Effector CD8-positive, alpha-beta T cell (primary cell): ENCODE results near the gene UNC5A.

Source experiments
- DNase-seq: peaks from one replicate; lab custom pipeline; 2025; lab: John Stamatoyannopoulos, UW

Gene UNC5A

DNA sequence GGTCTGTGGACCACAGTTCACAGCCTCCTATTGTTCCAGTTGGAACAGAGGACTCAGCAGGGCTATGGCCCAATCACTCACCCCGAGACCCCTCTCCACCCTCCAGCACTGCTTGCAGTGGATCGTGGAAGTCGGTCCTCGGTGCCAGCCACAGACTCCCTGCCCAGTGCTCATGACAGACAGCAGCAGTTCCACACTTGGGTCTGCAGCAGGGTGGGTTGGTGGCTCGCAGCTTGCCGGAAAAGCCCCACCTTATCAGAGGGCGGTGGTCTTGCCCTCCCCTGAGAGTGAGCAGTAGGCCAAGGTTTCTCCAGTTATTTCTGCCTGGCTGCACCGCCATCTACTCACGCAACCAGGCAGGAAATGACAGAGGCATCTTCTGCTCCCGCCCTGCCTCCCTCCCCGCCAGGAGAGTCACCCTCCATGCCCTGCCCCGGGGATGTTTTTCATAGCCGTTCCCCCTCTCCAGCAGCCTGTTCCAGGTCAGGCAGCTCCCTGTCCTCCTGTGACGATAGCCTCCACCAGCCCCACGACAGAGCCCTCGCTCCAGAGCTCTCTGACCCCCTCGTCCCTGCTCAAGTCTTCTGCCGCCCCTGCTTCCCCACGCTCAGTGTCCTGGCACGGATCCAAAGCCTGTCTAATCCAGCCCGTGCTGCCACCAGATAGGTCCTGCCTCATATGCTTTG is 34.5 kb downstream of the UNC5A start:
- no peak for DNase-seq

- DNase-seq, result no peak
These were observed 35.0 kb downstream of the UNC5A start for GRCh38 chr5:176845392-176845713.

DNA sequence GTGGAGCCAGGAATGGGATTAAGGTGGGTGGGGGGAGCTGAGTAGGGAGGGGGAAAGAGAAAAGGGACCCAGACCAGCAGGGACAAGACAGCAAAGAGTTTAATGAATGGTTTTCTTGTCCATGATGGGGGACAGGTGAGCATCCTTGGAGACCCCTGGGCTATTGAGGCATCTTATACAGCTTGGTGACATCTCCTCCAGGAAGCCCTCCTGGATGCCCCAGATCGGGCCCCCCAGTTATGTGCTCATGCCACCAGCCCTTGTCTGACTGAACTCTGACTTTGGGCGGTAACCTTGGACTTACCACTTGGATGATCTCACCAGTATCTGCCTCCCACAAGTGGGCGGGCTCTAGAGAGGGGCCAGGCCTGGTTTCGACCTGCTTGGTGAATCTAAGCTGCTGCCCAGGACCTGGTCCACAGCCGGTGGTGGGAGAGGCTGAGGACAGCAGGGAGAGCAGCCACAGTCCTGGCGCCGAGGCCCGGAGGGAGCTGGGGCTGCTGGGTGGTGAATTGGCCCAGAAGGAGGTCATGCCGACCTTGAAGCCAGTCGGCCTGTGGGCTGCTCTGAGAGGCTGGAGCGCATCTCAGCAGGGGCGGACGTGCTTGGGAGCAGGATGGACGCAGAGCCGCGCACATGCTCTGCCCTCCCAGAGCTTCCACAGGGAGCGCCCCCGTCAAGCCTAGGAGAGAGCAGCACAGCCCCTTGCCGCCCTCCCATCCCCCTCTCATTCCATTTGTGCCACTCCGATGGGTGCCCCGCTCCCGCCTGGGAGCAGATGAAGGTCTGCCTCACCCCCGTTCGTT is 36.2 kb downstream of the UNC5A start:
- no peak for DNase-seq

- no peak for DNase-seq
These were observed 36.8 kb downstream of the UNC5A start for GRCh38 chr5:176847148-176847547.

- no peak for DNase-seq
These were observed 37.4 kb downstream of the UNC5A start for GRCh38 chr5:176847726-176848290.

DNA sequence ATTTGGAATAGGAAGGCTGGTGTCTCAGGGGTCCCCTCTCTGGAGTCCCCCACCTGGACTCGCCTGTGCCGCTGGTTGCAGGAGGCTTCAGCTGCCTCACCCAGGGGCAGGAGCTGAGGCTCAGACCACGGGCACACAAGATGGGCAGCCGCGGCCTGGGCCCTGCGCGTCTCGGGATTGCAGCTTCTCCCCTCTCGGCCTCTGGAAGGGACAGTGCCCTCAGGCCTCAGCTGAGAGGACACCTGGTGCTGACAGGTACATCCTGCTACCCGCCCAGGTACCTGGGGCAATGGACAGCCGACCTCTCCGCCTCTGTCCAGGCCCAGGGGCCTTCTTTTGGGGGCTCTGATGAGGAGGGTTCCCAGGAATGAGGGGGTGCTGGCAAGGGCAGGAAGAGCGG is 38.3 kb downstream of the UNC5A start:
- no peak for DNase-seq

GRCh38 chr5:176849611-176850227 is 39.4 kb downstream of the UNC5A start:
- DNase-seq, result no peak

DNA sequence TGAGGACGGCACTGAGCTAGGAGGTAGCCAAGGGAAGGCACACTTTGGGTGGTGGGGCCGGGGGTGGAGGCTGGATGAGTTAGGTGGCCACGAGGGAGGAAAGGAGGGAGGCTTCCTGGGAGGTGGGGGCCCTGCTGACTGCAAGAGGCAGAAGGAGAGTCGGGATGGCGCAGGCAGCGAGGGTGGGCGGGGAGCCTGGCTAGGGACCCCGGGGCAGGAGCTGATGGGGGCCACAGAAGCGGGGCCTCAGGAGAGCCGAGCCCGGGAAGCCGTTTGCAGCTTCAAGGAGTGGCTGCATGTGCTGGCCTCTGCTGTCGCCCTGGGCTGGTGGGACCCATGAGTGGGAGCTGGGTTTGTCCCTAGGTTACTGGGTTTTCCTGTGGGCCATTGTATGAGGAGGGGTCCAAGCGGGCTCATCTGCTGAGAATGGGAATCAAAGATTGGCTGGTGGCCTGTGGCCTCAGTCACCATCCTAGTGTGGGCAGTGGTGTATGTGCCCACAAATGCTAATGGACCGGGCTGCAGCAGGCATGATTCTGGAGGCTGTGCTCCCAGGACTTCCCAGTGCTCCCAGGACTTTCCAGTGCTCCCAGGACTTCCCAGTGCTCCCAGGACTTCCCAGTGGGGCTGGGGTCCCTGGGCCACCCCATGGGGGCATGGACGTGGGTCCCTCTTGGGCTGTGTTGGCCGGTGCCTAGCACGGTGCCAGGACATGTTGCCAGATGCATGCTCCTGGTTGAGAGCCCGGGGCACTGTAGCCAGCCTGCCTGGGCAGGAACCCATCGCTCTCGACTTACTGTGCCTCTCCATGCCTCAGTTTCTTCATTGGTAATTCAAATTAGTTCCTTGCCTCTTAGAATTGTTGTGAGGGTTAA is 40.2 kb downstream of the UNC5A start:
- DNase-seq, result no peak

- DNase-seq, result no peak
These were observed 41.0 kb downstream of the UNC5A start for GRCh38 chr5:176851380-176851779.

GRCh38 chr5:176851871-176852658 is 41.7 kb downstream of the UNC5A start:
- DNase-seq, result no peak

GRCh38 chr5:176853151-176853778 is 42.9 kb downstream of the UNC5A start:
- DNase-seq, result no peak

GRCh38 chr5:176854164-176854563 is 43.8 kb downstream of the UNC5A start:
- DNase-seq, result no peak

DNA sequence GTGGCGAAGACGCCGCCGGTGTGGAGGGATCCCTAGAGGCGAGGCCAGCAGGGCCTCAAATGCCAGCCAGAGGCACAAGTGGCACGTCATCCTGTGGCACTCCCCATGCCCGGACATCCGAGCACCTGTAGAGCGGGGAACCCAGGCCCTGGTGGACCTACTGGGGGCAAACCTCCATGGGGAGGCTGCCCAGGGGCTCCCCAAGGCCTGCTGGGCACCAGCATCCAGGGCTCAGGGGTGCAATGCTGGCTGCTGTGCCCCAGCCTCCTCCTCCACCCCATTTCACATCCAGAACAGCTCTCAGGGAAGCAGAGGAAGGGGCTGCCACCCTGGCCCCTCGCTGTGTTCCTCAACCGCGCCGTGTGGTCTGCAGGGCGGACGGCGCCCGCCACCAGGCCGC is 45.2 kb downstream of the UNC5A start:
- DNase-seq, result no peak

DNA sequence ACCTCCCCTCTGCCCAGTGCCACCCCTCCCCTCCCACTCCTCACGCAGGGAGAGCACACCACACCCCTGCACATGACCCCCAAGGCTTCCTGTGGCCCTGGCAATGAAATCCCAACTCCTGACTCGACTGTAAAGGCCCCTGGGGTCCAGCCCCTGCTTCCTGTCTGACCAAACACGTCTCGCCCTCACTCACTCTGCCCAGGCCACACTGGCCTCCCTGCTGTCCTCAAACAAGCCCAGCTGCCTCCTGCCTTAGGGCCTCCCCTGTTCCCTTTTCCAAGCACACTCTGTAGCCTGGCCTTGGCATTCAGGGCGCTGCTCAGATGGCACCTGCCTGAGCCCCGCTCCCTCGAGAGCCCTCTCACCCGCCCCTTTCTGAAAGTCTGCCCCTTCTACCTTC is 46.4 kb downstream of the UNC5A start:
- DNase-seq, result no peak

GRCh38 chr5:176857216-176857893 is 47.0 kb downstream of the UNC5A start:
- DNase-seq, result no peak

GRCh38 chr5:176857894-176858273 is 47.5 kb downstream of the UNC5A start:
- no peak for DNase-seq

- no peak for DNase-seq
These were observed 49.6 kb downstream of the UNC5A start for GRCh38 chr5:176859916-176860315.

GRCh38 chr5:176860381-176860780 is 50.0 kb downstream of the UNC5A start:
- DNase-seq, result no peak

DNA sequence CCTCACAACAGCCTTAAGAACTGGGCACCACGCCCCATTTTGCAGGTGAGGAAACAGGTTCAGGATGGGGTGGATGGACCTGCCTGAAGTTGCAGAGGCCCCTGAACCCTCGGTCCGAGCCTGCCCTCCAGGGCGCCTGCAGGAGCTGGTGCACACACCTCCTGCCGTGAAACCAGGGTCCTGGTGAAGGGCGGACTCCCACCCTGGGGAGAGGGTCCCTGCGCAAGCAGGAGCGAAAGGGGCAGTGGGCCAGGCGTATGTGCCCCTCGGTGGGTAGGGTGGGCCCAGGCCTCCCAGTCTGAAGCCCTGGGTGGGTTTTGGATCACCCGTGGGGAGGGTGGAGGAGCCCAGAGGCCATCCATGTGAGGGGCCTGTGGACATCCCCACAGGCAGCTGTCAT is 50.9 kb downstream of the UNC5A start:
- DNase-seq, result no peak
